Stimulated activated CD4-positive, alpha-beta T cell treated with anti-CD3 and anti-CD28 coated beads, Interleukin-15, amount 100 ng/mL, for 1 hour (primary cell): ENCODE data around the gene DERA.
A peak's percentile ranks its signal among the peaks of the same experiment; 100 is the strongest.
"Not testable (repeated sequence)": the region's sequence is repeated elsewhere in the genome, so short reads cannot be mapped to it uniquely, and the experiment has no call there.

ENCODE experiments used
- DNase-seq, 2 donors: peaks; one replicate each; pipeline ENCODE4 v3.0.0-alpha.2; 2020; ENCODE audit warnings: low read depth in 1 of 2, low spot score in 1 of 2

DERA gene

DNA sequence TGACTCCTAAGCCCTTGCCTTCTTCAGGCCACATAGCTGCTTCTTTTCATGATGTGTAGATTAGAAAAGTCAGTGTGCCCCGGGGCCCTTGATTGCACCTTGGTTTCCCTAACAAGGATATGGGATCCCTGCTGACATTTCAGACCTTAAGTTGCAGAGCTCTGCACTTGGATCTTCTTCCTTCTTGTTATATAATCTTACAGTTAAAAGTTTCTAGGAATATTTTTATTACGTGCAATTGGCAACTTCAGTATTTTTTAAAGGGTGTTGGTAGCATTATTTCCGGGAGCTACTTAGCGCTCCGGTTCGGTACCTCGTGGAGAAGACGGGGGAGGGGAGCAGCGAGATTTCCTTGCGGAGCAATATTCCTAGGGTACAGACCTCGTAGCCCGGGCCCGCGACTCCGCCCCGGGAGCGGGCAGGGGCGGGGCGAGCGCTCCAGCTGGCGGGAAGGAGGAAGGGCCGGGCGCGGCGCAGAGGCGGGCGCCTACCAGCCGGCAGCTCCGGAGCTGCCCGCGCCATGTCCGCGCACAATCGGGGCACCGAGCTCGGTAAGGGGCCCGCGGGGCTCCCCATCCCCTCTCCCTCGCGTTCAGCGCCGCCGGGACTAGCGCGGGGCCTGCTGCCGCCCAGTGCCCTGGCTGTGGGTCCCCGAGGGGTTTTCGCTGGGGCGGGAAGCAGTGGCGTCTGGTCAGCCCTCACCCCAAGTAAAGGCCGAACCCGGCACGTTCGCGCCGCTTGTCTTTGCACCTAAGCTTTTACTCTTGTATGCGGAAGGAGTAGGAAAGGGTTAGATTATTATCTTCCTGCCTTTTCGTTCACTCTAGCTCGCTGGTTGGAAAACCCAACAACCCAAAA, at the start of gene DERA:
Gene DERA (plus strand): TSS at position 469 of the 858 bp plus-strand sequence. CDS start 52 bp downstream, at position 521.
- DNase-seq, result peak; percentile 21 to 47

DNA sequence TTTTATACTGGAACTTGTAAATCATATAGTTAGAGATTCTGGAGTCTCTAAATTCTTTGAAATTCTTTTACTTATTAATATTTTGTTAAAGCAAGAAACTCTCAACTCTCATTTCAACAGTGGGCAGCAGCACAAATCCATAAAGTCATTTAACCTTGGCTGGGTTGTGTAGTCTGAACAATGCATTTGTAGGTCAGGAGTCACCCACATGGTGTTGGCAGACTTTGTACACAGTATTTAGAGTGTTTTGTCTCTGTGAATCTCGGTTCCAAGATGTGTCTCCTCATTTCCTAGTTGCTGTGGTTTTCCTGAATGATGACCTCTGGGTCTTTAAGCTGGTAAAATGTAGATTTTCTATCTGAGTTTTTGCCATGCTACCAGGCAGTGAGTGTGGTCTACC, 49.7 kb upstream of the DERA start:
- DNase-seq, result no peak

DNA sequence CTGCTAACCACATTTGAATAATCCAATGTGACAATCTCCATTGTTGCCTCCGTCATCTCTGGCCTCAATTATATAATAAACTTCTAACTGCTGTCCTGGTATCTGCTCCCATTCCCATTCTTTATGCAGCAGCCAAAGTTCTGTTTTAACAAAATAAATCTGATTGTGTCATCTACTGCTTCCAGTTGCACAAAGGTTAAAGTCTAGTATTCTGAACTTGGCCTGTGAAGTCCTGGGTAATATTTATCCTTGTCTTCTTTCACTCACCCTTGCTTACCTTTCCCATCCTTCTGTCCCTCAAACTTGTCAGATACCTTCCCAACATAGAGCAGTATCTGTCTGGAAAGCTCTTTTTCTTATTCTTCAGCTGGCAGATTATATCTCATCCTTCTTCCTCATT, 48.3 kb upstream of the DERA start:
- DNase-seq, result no peak

DNA sequence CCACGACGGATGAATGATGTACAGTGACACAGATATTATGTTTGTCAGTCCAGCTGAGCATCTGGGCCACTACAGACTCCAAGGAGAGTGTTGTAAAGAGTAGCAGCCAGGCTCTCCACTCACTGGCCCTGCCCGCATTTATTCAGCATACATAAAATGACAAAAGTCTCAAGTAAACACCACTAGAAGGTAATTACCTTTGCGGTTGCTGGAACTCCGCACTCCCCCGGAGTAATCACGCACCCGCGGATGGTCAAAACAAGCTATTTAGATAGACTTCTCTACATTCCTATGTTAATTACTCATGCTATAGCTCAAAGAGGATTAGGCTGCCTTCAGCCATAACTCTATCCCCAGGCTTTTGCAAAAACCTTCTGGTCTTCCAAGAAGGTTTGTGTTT, 47.8 kb upstream of the DERA start:
- DNase-seq, result no peak

DNA sequence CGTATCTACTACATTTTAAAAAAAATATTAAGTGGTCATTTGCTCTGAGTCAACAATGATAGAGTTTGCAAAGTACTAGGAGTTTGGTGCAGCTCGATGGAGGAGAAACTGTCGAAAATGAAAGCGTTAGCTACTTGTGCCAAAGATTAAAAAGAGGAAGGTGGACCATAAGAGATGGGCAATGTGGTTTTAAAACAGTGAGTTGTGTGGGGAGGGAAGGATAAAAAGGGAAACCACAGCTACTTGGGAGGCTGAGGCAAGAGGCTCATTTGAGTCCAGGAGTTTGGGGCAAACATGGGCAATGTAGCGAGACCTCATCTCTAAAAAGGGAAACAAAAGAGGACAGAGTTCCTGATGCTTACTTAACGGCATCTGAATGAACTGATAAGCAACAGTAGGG, 47.1 kb upstream of the DERA start:
- no peak for DNase-seq

DNA sequence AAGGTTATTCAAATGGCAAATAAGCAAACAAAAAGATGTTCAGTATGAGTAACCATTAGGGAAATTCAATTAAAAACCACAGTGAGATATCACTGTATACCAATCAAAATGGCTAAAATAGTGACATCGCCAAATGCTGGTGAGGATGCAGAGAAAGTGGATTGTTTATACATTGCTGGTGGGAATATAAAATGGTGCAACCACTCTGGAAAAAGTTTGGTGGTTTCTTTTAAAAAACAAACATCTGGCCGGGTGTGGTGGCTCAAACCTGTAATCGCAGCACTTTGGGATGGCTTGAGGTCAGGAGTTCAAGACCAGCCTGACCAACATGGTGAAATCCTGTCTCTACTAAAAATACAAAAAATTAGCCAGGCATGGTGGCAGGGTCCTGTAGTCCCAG, 42.9 kb upstream of the DERA start:
- no peak for DNase-seq

DNA sequence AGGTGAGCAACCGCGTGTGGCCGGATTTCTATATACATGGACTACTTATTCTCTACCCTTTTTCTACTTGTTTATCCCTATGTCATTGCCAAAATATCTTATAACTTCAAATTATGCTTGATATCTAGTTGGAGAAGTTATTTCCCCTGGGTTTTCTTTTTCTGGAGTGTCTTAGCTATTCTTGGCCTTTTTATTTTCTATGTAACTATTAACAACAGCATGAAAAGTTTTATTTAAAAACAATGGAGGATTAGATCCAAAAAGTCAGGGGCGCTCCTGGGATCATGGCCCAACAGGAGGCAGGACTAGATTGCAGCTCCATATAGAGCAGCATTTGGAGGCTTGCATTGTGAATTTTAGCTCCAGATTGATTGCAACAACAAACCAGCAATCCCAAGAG, 37.6 kb upstream of the DERA start:
- no peak for DNase-seq

DNA sequence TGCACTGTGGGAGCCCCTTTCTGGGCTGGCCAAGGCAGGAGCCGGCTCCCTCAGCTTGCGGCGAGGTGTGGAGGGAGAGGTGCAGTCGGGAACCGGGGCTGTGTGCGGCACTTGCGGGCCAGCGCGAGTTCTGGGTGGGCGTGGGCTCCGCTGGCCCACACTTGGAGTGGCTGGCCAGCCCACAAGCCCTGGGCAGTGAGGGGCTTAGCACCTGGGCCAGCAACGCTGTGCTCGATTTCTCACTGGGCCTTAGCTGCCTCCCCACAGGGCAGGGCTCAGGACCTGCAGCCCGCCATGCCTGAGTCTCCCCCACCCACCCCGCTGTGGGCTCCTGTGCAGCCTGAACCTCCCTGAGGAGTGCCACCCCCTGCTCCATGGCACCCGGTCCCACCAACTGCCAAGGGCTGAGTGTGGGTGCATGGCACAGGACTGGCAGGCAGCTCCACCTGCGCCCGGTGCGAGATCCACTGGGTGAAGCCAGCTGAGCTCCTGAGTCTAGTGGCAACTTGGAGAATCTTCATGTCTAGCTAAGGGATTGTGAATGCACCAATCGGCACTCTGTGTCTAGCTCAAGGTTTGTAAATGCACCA, 36.5 kb upstream of the DERA start:
- DNase-seq, result not testable (repeated sequence)

DNA sequence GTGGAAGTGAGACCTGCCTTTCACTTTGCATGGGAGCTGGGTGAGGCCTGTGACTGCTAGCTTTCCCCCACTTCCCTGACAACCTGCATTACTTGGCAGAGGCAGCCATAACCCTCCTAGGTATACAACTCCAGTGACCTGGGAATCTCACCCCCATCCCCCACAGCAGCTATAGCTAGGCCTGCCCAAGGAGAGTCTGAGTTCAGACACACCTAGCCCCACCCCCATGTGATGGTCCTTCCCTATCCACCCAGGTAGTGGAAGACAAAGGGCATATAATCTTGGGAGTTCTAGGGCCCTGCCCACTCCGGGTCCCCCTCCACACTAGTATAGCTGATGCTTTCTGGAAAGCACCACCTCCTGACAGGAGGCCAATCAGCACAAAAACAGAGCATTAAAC, 35.3 kb upstream of the DERA start:
- no peak for DNase-seq

DNA sequence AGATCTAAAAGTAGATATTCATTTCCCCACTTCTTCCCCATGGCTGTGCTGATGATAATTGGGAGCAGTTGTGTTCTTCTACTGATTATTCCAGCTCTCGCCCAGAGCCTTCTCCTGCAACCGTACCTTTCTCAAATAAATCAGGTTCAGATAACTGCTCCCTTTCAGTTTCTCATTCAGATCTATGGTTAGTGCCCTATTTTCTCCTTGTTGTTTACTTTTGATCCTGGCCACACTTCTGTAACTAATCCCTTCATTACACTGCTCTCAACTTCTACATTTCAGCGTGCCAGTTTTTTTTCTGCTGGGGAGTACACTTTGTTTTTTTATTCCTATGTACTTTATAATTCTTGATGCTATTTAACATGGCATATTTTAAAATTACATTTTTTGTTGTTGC, 31.7 kb upstream of the DERA start:
- no peak for DNase-seq

DNA sequence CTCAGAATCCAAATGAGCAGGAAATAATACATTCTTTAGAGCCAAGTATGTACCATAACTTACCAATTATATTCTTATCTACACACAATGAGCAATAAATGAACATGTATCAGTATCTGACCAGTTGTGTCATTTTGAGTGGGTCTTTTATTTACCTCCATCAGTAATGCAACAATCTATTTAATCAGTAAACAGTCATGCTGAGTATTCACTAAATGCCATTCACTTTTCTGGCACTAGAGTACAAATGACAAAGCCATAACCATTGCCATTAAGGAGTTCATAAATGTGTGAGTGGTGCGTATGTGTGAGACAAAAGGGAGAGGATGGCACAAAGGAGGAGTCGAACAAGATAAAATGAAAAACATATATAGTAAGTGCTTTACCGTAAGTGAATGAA, 30.4 kb upstream of the DERA start:
- no peak for DNase-seq

DNA sequence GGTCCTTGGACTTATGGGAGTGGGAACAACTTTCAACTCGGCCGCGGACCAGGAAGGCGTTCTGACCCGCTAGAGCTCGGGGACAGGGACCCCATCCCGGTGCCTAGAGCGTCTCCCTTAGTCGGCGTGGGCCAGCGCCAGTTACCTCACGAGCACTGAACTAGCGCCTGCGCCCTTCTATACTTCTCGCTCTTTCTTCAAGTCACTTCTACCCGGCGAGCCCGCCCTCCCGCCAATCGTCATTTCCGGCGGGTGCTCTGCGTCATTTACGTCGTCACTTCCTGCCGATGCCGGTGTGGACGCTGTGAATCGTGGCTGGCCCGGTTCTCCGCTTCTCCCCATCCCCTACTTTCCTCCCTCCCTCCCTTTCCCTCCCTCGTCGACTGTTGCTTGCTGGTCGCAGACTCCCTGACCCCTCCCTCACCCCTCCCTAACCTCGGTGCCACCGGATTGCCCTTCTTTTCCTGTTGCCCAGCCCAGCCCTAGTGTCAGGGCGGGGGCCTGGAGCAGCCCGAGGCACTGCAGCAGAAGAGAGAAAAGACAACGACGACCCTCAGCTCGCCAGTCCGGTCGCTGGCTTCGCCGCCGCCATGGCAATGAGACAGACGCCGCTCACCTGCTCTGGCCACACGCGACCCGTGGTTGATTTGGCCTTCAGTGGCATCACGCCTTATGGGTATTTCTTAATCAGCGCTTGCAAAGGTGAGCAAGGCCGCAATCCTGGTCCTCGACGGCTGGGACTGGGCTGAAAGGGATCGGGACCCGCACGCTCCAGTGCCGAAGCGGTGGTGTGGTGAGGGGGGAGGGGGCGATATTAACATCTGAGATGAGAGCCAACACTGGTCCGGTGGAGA, 28.8 kb upstream of the DERA start, which contains the start of gene STRAP:
Gene STRAP (plus strand): TSS at position 270 of the 854 bp plus-strand sequence. CDS start 321 bp downstream, at position 591.
- peak; percentile 85 to 94 for DNase-seq

DNA sequence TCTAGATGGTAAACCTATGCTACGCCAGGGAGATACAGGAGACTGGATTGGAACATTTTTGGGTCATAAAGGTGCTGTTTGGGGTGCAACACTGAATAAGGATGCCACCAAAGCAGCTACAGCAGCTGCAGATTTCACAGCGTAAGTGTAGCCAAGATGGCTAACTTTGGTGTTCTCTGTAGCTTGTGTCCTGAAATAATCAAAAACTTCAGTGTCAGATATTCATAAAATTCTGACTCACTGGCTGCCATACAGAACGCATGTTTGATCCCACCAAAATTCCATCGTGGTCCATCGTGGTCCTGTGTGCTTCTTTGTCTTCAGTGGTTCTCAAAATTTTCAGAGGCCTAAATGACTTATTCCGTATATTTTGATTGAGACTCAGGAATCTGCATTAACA, 27.6 kb upstream of the DERA start:
- DNase-seq, result no peak

DNA sequence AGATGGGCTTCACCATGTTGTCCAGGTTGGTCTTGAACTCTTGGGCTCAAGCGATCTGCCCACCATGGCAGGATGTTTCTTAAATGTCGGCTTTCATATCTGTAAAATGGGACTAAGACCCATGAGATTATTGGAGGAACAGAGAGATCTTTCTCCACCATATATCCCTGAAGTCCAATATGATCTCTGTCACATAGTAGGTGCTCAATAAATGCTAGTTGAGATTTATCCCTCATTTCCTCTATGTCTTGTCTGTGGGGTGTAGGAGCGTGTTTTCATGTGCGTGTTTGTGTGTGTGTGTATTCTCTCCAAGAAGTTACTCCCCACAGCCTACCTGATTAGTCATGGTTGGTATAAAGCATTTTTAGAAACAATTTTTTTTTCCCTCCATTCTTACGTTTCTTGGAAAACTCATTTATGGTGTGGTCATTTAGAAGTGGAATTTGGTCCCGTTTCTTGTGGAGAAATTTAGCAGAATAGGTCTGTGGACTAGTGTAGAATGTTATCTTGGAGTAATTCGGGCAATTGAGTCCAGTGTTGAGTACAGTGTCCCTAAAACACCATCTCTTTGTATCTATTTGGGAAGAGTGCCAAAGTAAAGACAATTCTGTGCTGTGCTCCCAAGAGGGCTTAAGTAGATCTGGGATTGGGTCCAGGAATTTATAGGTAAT, 24.6 kb upstream of the DERA start:
- no peak for DNase-seq

DNA sequence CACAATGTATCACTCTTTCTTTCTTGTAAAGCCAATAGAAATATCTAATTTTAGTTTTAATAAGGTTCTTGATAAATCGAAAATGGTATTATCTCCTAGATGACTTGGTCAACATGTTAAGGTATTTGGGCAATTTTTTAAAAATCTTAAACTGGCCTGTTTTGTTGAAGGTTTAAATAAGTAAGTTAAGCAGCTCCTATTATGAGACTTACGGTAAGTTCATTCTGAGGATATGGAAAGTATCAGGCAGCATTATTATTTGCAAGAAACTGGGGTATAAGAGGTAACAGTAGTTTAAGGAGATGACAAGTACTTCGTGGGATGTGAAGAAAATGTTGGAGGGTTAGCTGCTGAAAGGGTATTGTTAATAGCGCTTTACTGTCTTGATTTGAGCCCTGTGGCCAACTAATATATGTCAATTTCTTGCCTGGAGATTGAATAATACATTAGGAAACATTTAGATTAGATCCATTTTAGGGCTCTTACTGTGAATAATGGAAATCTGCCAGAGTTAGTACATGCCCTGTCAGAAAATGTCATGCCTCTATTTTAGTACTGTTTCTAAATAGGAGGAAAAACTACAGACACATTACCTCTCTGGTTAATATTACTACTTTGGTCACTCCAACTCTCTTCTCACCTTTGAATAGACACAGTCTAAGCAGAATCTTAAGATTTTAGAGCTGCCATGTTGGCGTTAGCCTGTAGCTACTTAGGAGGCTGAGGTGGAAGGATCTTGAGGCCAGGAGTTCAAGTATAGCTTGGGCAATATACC, 23.9 kb upstream of the DERA start:
- DNase-seq, result no peak

DNA sequence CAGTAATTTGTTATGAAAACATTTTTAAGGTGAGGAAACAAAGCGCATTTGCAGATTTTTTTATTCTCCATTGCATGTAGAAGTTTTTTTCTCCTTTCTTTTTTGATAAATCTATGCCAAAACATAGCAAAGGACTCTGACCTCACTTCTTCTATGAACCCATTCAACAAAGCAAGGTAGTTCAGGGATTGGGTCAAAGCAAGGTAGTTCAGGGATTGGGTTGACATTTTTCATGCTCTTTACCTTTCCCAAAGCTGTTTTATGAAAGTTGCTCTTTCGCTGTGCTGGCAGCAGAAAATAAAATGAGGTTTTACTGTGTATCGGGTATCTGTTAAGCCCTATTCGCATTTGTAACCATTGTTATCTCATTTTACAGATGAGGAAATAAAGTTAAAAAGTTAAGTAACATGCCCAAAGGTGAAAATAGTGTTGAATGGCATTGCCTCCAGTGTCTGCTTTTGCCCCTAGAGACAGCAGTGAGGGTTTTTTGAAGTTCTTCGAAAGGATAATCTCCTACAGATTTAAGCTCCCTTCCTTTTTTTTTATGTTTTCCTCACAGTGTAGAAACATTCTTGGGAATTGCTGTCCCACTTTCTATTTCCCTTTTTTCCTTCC, 18.4 kb upstream of the DERA start:
- no peak for DNase-seq

DNA sequence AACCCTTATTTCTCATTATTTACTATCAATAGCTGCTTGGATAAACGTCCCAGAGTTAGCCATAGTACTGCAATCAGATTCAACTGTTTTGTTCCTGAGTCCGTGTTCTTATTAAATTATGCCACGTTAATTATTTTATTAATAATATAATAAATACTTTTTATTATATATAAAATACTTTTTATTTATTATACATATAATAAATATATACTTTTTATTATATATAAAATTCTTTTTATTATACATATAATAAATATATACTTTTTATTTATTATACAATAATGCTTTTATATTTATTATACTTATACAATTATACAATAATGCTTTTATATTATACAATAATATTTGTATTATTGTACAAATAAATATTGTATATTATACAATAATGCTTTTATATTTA, 17.9 kb upstream of the DERA start:
- no peak for DNase-seq

DNA sequence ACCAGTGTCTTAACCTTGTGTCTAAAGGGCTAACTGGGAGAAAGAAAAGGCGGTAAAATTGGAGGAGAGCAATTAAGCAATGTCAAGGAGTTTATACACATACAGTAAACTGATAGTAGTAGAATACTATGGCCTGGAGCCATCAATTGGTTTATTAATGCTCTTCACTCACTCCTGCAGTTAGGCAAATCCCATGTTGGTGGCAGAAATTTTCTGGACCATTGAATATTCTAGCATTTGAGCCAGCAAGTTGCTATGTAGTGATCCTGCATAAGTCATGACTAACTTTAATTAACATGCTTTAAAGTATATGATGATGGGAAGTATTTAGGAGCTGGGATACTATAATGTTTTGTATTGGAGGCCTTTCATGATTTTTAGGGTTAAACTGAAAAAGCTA, 14.3 kb upstream of the DERA start:
- no peak for DNase-seq

DNA sequence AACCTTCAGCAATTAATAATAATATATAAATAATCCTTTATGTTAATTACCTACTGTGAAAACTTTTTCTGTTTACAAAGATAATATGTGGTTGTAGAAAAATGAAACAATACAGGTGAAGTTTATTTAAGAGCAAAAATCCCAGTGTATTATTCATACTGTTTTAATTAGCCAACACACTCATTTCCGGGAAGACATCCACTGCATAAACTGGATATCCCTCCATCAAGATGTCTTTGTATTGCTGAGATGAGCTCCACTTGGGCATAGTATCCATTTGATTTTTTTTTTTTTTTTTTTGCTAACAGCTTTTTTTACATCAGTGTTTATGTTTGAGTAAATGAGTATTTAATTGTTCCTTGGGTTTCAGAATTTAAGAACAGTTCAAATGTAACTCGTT, 13.7 kb upstream of the DERA start:
- no peak for DNase-seq

DNA sequence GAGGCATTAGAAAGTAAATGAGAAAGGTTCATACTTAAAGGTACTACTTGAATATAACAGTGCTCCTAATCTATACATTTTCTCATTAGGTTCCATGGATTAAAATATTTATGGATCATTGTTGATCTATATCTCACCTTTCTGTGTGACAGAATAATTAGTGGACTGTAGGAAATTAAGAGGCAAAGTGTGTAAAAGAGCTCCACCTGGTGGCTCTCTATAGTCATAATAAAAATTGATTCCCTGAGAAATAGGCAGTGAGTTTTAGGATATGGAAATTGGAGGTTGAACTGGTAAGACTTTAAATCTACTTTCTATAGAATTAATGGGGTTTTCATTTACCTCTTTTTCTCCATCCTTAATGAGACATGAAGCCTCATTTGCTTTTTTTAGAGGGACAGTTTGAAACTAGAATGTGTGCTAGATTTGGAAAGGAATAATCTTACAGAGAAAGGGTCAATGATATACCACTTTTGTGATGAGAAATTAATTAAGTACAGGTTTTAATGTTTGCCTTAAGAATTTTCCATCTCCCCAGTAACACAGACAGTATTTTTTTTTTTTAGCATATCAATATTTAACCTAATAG, 11.8 kb upstream of the DERA start:
- no peak for DNase-seq
